ENCODE results near the gene RNASEH2A. TPM values are rescaled to one million over a fixed set of nuclear protein-coding genes. Genes with fewer than 3 reads are reported as not detected.

RNASEH2A gene
- total RNA-seq, 1 donor from 2014 or later, result 15.8 TPM

GRCh38 chr19:12783291-12783848, 23.0 kb upstream of the RNASEH2A start:
- DNase-seq, result no peak

GRCh38 chr19:12783849-12784393, 22.5 kb upstream of the RNASEH2A start:
- DNase-seq, result no peak

- no peak for DNase-seq
Observed at GRCh38 chr19:12784394-12784870, 22.0 kb upstream of the RNASEH2A start.

DNA sequence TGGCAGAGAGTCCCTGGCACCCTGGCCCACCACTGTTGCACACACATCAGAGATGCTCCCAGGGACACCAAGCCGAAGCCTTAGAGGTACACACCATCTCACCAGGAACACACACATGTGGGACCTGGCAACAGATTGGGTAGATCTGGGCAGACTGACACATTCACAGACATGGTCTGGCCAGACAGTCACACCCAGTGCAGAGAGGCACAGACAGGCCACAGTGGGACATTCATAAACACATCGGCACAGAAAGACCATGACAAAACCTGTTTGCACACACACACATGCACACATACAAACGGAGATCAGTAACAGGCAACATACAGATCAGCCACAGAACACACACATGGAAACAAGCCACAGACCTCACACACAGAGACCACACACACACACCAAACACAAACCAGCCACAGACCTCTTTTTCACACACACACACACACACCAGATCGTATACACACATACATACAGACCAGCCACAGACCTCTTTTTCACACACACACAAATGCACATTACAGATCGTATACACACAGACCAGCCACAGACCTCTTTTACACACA, 21.4 kb upstream of the RNASEH2A start:
- DNase-seq, result no peak

DNA sequence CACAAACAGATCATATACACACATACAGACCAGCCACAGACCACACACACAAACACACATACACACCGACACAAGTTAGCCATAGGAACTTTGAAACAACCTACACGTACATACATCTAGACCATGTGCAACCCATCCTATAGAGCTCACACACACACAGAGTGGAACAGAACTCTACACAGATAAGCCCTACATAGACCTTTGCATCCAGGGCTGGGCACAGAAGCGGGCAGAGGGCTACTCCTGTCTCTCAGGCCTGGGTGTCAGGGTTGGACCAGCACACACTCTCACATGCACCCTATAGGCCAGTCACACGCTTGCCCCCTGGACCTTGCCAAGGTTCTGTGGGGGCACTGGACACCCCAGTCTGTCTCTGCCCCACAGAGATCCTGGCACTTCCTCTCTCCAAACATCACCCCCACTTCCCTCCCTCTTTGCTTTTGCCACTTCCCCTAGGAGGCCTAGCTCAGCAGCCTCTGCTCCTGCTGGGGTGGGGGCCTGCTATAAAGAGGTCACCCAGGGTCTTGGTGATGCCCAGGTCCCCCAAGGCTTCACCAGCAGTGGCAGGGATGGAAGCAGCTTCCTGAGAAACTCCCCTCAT, 20.9 kb upstream of the RNASEH2A start:
- DNase-seq, result no peak

- DNase-seq, result peak; percentile 32
Observed at GRCh38 chr19:12786141-12786870, 20.1 kb upstream of the RNASEH2A start.

GRCh38 chr19:12786952-12787351, 19.4 kb upstream of the RNASEH2A start:
- no peak for DNase-seq

- DNase-seq, result no peak
Observed at GRCh38 chr19:12787458-12787857, 18.9 kb upstream of the RNASEH2A start.

- no peak for DNase-seq
Observed at GRCh38 chr19:12788042-12788681, 18.2 kb upstream of the RNASEH2A start.

GRCh38 chr19:12788682-12789097, 17.7 kb upstream of the RNASEH2A start:
- peak; percentile 45 for DNase-seq

- no peak for DNase-seq
Observed at GRCh38 chr19:12789098-12789903, 17.1 kb upstream of the RNASEH2A start.

DNA sequence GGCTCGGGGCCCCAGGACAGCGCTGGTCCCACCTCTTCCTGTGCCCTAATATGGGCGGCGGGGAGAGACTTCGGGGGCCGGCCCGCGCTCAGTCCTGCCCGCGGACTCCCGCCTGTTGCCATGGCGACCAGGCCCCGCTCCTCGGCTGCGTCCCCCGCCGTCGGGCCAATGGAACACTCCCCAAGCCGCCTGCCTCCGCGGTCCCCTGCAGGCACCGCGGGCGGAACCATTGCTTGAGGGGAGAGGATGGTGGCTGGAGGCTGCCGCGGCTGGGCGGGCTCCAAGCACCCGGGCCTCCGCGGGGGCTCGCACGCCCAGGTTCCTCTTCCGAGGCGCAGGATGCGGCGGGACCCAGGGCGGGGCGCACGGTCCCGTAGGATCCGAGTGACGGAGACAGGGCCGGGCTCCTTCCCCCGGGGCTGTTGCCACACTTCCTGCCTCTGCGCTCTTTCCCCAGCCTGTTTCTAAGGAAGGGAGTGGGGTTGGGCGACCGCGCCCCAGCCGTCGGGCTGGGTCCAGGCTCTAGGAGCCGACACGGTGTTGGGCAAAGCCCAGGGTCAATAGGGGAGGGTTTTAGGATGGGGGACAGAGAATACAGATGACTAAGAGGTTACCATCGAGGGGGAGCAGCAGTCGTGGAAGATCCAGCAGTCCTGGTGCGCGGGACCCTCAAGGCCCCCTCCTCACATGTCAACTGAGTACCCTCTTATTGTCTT, 16.3 kb upstream of the RNASEH2A start:
- DNase-seq, result peak; percentile 95

DNA sequence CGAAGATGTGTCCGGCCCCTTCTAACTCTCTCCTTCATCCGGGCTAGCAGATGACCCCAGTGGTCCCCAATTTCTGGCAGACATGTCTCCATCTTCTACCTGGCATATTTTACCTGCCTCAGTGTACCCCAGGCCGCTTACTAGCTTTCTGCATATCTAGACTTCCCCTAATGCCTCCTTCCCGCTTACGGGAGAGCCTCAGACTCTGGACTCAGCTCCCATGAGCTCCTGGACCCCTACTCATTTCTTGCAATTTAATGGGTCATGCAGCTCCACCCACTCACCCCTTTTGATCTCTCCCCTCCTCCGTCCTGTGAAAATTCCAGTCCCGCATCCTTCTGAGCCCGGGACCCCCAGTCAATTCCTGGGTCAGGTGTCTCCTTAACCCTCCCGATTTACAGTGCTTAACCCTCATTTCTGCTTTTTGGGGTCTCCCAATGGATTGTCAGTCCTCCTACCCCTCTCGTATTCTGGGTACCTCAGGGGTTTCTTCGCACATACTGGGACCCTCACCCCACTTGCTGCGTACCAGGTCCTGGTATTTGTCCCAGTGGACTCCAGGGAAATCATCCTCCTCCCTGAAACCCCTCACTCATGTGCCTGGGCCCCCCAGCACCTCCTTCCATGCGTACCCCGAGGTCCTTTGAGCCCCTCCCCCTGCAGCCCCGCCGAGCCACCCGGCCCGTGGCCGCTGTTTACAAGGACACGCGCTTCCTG, 15.6 kb upstream of the RNASEH2A start:
- DNase-seq, result no peak

- peak; percentile 97 for DNase-seq
Observed at GRCh38 chr19:12791345-12792050, 14.9 kb upstream of the RNASEH2A start, which contains the start of gene JUNB. JUNB (plus strand) TSS chr19:12791486; CDS start chr19:12791772, 286 bp downstream.

DNA sequence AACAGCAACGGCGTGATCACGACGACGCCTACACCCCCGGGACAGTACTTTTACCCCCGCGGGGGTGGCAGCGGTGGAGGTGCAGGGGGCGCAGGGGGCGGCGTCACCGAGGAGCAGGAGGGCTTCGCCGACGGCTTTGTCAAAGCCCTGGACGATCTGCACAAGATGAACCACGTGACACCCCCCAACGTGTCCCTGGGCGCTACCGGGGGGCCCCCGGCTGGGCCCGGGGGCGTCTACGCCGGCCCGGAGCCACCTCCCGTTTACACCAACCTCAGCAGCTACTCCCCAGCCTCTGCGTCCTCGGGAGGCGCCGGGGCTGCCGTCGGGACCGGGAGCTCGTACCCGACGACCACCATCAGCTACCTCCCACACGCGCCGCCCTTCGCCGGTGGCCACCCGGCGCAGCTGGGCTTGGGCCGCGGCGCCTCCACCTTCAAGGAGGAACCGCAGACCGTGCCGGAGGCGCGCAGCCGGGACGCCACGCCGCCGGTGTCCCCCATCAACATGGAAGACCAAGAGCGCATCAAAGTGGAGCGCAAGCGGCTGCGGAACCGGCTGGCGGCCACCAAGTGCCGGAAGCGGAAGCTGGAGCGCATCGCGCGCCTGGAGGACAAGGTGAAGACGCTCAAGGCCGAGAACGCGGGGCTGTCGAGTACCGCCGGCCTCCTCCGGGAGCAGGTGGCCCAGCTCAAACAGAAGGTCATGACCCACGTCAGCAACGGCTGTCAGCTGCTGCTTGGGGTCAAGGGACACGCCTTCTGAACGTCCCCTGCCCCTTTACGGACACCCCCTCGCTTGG, 14.1 kb upstream of the RNASEH2A start:
- DNase-seq, result peak; percentile 55

GRCh38 chr19:12792853-12793289, 13.5 kb upstream of the RNASEH2A start:
- DNase-seq, result no peak

DNA sequence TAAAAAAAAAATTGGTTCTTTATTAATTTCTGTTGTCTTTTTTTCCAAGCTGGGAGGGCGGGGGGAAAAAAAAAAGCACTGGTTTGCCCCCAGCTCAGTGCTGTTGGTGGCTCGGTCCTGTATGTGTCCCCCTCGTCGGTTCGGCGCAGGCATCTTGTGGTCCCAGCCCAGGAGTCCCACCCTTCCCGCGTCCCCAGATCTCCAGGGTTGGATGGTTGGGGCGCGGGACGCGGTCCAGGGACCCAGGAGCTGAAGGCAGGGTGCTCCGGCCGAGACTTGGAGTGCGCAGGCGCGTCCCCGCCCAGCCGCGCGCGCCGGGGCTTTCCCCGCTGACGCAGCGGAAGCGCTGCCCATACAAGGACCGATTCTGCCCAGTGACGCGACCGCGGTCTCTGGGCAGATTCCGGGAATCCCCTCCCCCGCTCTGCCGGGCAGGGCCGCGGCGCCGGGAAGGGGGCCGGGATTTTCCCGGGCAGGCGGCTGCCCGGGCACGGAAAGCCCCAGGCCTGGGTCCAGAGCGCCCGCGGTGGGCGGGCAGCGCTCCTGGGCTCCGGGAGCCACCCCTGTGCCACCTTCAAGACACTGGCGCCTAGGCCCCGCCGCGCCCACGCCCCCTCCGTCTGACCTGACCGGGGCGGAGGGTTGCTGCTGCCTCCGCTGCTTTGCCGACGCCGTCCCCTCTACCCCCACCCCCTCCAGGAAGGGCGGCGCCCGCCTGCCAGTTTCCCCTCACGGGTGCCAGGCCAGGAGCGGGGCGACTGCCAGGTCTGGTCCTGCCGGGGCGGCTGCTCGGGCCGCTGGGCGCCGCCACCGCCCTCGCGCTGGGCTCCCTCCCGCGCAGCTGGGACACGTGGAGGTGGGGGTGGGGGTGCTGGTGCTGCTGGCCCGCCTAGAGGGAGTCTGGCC, 12.8 kb upstream of the RNASEH2A start:
- peak; percentile 80 for DNase-seq

All from occipital lobe (tissue), 2 donors.